Activated CD4-positive, alpha-beta T cell treated with anti-CD3 and anti-CD28 coated beads for 36 hours (primary cell): ENCODE data around the gene DCTN2. TPM values are rescaled to one million over a fixed set of nuclear protein-coding genes. Genes with fewer than 3 reads are reported as not detected.
A peak's percentile ranks its signal among the peaks of the same experiment; 100 is the strongest.

ENCODE experiments used
- ATAC-seq: fragments of 200-7000 bp; cut with Tn5 transposase; one replicate; pipeline ENCODE4 v1.10.0; 2021; ENCODE audit warnings: mild to moderate bottlenecking, moderate library complexity
- CTCF ChIA-PET: fragments of 350-600 bp; sonication (Branson Sonifier 250); formaldehyde crosslinking; loops from one replicate; lab custom pipeline; 2021; ENCODE audit warnings: antibody characterized with exemption; lab: Charles Lee
- POLR2A ChIA-PET: fragments of 350-600 bp; sonication (Branson Sonifier 250); formaldehyde crosslinking; loops from one replicate; lab custom pipeline; 2021; ENCODE audit warnings: antibody characterized with exemption, inconsistent platforms; lab: Charles Lee
- DNase-seq: peaks from one replicate; pipeline ENCODE4 v3.0.0-alpha.2; 2020
- H3K27ac Mint-ChIP-seq: one replicate; pipeline ENCODE4 v1.8.0; 2021; ENCODE audit warnings: mixed read lengths
- H3K27me3 Mint-ChIP-seq: one replicate; pipeline ENCODE4 v1.8.0; 2021; ENCODE audit warnings: mixed read lengths
- H3K36me3 Mint-ChIP-seq: one replicate; pipeline ENCODE4 v1.8.0; 2021; ENCODE audit warnings: low read depth, mixed read lengths
- H3K4me1 Mint-ChIP-seq: one replicate; pipeline ENCODE4 v1.8.0; 2021; ENCODE audit warnings: mixed read lengths
- H3K4me3 Mint-ChIP-seq: one replicate; pipeline ENCODE4 v1.8.0; 2021; ENCODE audit warnings: mild to moderate bottlenecking, moderate library complexity, mixed read lengths
- H3K9me3 Mint-ChIP-seq: one replicate; pipeline ENCODE4 v1.8.0; 2021; ENCODE audit warnings: low read depth, mixed read lengths
- intact Hi-C, 2 experiments: fragments of 100-400 bp; cut with DNase I in 1 of 2; cut with micrococcal nuclease in 1 of 2; formaldehyde crosslinking; loops; one replicate each; pipeline versions ENCODE4 v1.14.2 to v1.15.1; 2022 to 2024; cut with DNase I, micrococcal nuclease
- total RNA-seq, 2 experiments: library from RNA; stranded (reverse); gene quantifications; one replicate each; pipeline ENCODE4 v1.2.3, GENCODE V29; 2021

Gene DCTN2
- total RNA-seq, 2 experiments from 2014 or later, result 69.7 to 81.2 TPM

- ChIA-PET CTCF (interaction anchor here (0.6 to 1.4 kb wide), 2 partner anchors 12 to 86 kb away, joined by 3 to 5 read pairs; no protein-coding TSS in a partner anchor), POLR2A (no interaction called here)
- peaks cover 2% of the 10 kb centered on the region for H3K4me1 Mint-ChIP-seq
Measured at GRCh38 chr12:57534991-57535543, 11.9 kb downstream of the DCTN2 start.

DNA sequence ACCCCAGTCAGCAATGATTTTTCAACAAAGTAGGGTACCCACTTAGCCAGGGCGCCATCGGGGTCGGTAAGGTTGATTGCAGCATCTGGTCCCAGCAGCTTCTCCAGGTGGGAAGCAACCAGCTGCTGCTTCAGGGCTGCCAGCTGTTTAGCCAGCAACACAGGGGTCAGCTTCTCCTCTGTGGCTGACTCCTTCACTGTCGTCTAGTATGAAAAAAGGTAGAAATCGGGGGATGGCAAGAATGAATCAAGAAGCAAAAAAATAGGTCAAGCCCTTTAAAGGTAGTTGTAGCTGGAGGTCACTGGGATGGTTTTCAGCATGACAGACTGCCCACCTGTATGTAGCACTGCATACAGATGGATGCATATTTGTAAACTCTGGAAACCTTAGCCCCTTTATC lies 12.7 kb downstream of the DCTN2 start:
- DNase-seq (no peak), ATAC-seq (no peak)
- H3K27ac Mint-ChIP-seq, result no peak overlapping the region
- intact Hi-C loops, result no loop called here
- H3K27me3 Mint-ChIP-seq, result no peaks in the 10 kb centered on the region
- ChIA-PET CTCF (interaction anchor here (0.7 to 1.4 kb wide), 3 partner anchors 8 to 104 kb away, joined by 3 to 5 read pairs (median 4); no protein-coding TSS in a partner anchor), POLR2A (interaction anchor here (0.7 kb wide), 1 partner anchor 17 kb away, joined by 3 read pairs; no protein-coding TSS in a partner anchor)
- no peak overlapping the region for H3K4me3 Mint-ChIP-seq
- H3K4me1 Mint-ChIP-seq, result peaks cover 2% of the 10 kb centered on the region
- H3K36me3 Mint-ChIP-seq, result peaks cover 48% of the 10 kb centered on the region
- no peaks in the 10 kb centered on the region for H3K9me3 Mint-ChIP-seq

More at GRCh38 chr12:57534991-57535543, 11.9 kb downstream of the DCTN2 start:
- H3K27ac Mint-ChIP-seq, result no peak overlapping the region
- no peak overlapping the region for H3K4me3 Mint-ChIP-seq
- H3K27me3 Mint-ChIP-seq, result no peaks in the 10 kb centered on the region
- no peak for ATAC-seq
- DNase-seq, result no peak
- peaks cover 41% of the 10 kb centered on the region for H3K36me3 Mint-ChIP-seq
- H3K9me3 Mint-ChIP-seq, result no peaks in the 10 kb centered on the region
- intact Hi-C loops, result no loop called here

GRCh38 chr12:57533108-57533507 lies 13.9 kb downstream of the DCTN2 start:
- intact Hi-C loops, result no loop called here
- Mint-ChIP-seq H3K4me3 (no peak overlapping the region), H3K36me3 (peaks cover 52% of the 10 kb centered on the region), H3K27ac (no peak overlapping the region), H3K4me1 (peaks cover under 1% of the 10 kb centered on the region), H3K27me3 (no peaks in the 10 kb centered on the region), H3K9me3 (no peaks in the 10 kb centered on the region)
- POLR2A ChIA-PET, result no interaction called here
- DNase-seq (no peak), ATAC-seq (no peak)
- CTCF ChIA-PET, result interaction anchor here (0.8 to 1.4 kb wide), 2 partner anchors 9 to 19 kb away, joined by 3 to 6 read pairs; no protein-coding TSS in a partner anchor

- Mint-ChIP-seq H3K4me1 (no peaks in the 10 kb centered on the region), H3K9me3 (no peaks in the 10 kb centered on the region), H3K27ac (peak overlapping the region; percentile 19), H3K4me3 (no peak overlapping the region), H3K27me3 (no peaks in the 10 kb centered on the region), H3K36me3 (peaks cover 53% of the 10 kb centered on the region)
- CTCF ChIA-PET, result interaction anchor here (0.6 to 0.9 kb wide), 3 partner anchors 30 to 199 kb away, joined by 3 to 4 read pairs (median 3); no protein-coding TSS in a partner anchor
- POLR2A ChIA-PET, result interaction anchor here (0.7 to 2.0 kb wide), 2 partner anchors 15 to 56 kb away, joined by 4 to 13 read pairs; partner anchors contain the start of gene DCTN2
- DNase-seq, result no peak
- ATAC-seq, result no peak
- intact Hi-C loops, result no loop called here
Measured at GRCh38 chr12:57531836-57532235, 15.2 kb downstream of the DCTN2 start.

GRCh38 chr12:57530396-57531142 lies 16.4 kb downstream of the DCTN2 start:
- ChIA-PET POLR2A (interaction anchor here (0.5 to 2.0 kb wide), 2 partner anchors 17 to 28 kb away, joined by 3 to 4 read pairs; partner anchors contain the start of gene DCTN2), CTCF (interaction anchor here (0.7 kb wide), 2 partner anchors 8 to 56 kb away, joined by 3 read pairs; no protein-coding TSS in a partner anchor)
- intact Hi-C loops, result no loop called here
- Mint-ChIP-seq H3K4me1 (peaks cover 2% of the 10 kb centered on the region), H3K27ac (no peak overlapping the region), H3K36me3 (peaks cover 52% of the 10 kb centered on the region), H3K9me3 (no peaks in the 10 kb centered on the region), H3K27me3 (no peaks in the 10 kb centered on the region), H3K4me3 (no peak overlapping the region)
- DNase-seq, result no peak
- no peak for ATAC-seq

DNA sequence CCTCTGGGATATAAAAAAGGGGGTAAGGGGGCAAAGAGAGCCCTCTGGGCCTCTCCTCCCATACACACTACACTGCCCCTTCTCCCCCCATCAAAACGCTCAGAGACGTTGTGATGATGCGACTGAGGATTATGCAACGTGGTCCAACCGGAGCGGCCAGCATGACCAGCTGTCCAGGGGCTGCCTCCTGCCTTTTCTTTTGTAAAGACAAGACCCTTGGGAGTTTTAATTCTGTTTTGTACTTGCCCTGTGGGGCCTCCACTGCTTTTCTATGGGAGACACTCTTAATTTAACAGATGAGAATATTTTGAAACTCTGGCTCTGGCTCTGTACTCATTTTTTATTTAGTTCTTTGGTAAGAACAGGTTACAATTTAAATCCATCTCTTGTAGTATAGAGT lies 17.2 kb downstream of the DCTN2 start:
- H3K27me3 Mint-ChIP-seq, result no peaks in the 10 kb centered on the region
- no peak overlapping the region for H3K4me3 Mint-ChIP-seq
- peaks cover 47% of the 10 kb centered on the region for H3K36me3 Mint-ChIP-seq
- ATAC-seq (no peak), DNase-seq (no peak)
- intact Hi-C loops, result no loop called here
- H3K9me3 Mint-ChIP-seq, result no peaks in the 10 kb centered on the region
- POLR2A ChIA-PET, result interaction anchor here (2.0 kb wide), 1 partner anchor 17 kb away, joined by 4 read pairs; the partner anchor contains the start of gene DCTN2
- H3K27ac Mint-ChIP-seq, result no peak overlapping the region
- peaks cover 8% of the 10 kb centered on the region for H3K4me1 Mint-ChIP-seq
- CTCF ChIA-PET, result no interaction called here

DNA sequence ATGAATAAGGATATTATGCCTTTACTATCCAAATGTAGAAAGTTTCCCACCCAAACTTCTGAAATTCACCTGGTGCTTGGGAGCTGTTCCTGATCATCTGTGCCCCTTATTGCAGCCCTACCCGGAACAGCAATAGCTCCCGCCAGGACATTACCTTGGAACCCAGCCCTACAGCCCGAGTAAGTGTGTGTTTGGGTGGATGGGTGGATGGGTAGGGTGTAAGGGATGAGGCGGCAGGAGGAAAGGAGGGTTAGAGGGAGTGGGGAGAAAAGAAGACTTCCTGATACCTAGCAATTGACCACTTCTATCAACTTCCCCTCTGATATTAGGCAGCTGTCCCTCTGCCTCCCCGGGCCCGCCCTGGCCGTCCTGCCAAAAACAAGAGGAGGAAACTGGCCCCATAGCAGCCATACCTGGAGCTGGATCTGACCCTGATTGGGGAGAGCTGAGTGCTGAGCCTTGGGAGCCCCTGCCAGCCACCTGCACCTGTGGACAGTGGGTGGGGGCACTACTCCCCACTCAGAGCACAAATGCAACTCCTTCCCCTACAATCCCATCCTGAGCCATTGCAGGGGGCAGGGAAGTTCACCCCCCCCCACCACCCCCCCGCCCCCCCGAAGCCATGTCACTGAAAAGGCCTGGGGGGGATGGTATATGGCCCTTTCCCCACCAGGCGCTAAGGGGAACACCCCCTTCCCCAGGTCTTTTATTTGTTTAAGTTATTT lies 18.0 kb downstream of the DCTN2 start:
- no peaks in the 10 kb centered on the region for H3K27me3 Mint-ChIP-seq
- no peak overlapping the region for H3K4me3 Mint-ChIP-seq
- peaks cover 51% of the 10 kb centered on the region for H3K36me3 Mint-ChIP-seq
- H3K27ac Mint-ChIP-seq, result no peak overlapping the region
- ChIA-PET CTCF (no interaction called here), POLR2A (interaction anchor here (0.8 kb wide), 1 partner anchor 27 kb away, joined by 4 read pairs; no protein-coding TSS in a partner anchor)
- DNase-seq (no peak), ATAC-seq (no peak)
- H3K9me3 Mint-ChIP-seq, result no peaks in the 10 kb centered on the region
- peaks cover 15% of the 10 kb centered on the region for H3K4me1 Mint-ChIP-seq
- intact Hi-C loops, result no loop called here

DNA sequence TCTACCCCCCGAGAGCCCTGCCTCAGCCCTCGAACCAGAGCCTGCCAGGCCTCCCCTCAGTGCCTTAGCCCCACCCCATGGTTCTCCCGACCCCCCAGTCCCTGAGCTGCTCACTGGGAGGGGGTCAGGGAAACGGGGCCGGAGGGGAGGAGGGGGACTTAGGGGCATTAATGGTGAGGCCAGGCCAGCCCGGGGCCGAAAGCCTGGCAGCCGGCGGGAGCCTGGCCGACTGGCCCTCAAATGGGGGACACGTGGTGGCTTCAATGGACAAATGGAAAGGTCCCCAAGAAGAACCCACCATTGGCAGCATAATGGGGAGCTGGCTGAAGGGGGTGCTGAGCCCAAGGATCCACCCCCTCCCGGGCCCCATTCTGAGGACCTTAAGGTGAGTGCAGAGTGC lies 18.8 kb downstream of the DCTN2 start:
- CTCF ChIA-PET, result interaction anchor here (0.6 kb wide), 1 partner anchor 57 kb away, joined by 4 read pairs; no protein-coding TSS in a partner anchor
- no peaks in the 10 kb centered on the region for H3K27me3 Mint-ChIP-seq
- H3K36me3 Mint-ChIP-seq, result peaks cover 53% of the 10 kb centered on the region
- intact Hi-C loops, result no loop called here
- DNase-seq (no peak), ATAC-seq (no peak)
- no peaks in the 10 kb centered on the region for H3K9me3 Mint-ChIP-seq
- H3K4me1 Mint-ChIP-seq, result peaks cover 23% of the 10 kb centered on the region
- POLR2A ChIA-PET, result no interaction called here
- no peak overlapping the region for H3K27ac Mint-ChIP-seq
- no peak overlapping the region for H3K4me3 Mint-ChIP-seq

DNA sequence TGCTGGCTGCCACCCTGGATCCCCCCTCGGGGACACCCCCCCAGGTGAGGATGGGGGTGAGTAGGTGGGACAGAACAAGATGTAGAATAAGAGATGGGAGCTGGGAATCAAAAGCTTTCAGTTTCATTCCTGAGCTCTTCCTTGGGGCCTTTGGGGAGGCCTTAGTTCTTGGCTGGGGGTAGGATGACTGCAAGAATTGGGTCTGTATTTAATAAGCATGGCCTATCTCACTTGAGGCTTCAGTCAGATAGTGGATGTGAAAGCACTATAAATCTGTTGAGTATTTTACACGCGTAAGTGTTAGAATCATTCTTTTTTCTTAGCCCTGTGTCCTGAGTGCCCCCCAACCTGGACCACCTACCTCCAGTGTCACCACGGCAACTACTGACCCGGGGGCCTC lies 19.8 kb downstream of the DCTN2 start:
- no peak for DNase-seq
- Mint-ChIP-seq H3K36me3 (peaks cover 43% of the 10 kb centered on the region), H3K27ac (peak overlapping the region; percentile 47), H3K4me1 (peaks cover 24% of the 10 kb centered on the region), H3K27me3 (no peaks in the 10 kb centered on the region), H3K4me3 (no peak overlapping the region), H3K9me3 (no peaks in the 10 kb centered on the region)
- intact Hi-C loops, result no loop called here
- ChIA-PET CTCF (no interaction called here), POLR2A (no interaction called here)
- no peak for ATAC-seq

DNA sequence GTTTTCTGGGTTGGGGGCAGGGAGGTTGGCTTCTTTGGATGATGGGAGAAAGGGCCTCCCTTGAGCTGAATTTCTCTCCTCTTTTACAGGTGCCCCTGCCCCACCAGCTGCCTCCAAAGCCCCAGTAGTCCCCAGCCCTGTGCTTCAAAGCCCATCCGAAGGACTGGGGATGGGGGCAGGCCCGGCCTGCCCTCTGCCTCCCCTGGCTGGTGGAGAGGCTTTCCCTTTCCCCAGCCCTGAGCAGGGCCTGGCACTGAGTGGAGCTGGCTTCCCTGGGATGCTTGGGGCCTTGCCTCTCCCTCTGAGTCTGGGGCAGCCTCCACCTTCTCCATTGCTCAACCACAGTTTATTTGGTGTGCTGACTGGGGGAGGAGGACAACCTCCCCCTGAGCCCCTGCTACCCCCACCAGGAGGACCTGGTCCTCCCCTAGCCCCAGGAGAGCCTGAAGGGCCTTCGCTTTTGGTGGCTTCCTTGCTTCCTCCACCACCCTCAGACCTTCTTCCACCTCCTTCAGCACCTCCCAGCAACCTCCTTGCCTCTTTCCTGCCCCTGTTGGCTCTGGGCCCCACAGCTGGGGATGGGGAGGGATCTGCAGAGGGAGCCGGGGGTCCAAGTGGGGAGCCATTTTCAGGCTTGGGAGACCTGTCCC lies 20.4 kb downstream of the DCTN2 start:
- peaks cover 30% of the 10 kb centered on the region for H3K4me1 Mint-ChIP-seq
- CTCF ChIA-PET, result interaction anchor here (1.4 kb wide), 1 partner anchor 8 kb away, joined by 4 read pairs; no protein-coding TSS in a partner anchor
- H3K27me3 Mint-ChIP-seq, result no peaks in the 10 kb centered on the region
- H3K36me3 Mint-ChIP-seq, result peaks cover 38% of the 10 kb centered on the region
- ATAC-seq (no peak), DNase-seq (no peak)
- POLR2A ChIA-PET, result interaction anchor here (0.8 to 0.9 kb wide), 2 partner anchors 12 to 20 kb away, joined by 3 to 5 read pairs; no protein-coding TSS in a partner anchor
- H3K9me3 Mint-ChIP-seq, result no peaks in the 10 kb centered on the region
- H3K27ac Mint-ChIP-seq, result no peak overlapping the region
- intact Hi-C loops, result no loop called here
- H3K4me3 Mint-ChIP-seq, result no peak overlapping the region
